HG03432 (cell line): ENCODE data around the gene IL17RD.

ENCODE experiments used
- ATAC-seq: cut with Tn5 transposase; IDR thresholded peaks from one replicate; pipeline ENCODE4 v1.9.1; 2021; ENCODE audit warnings: mild to moderate bottlenecking, moderate library complexity; ENCODE audit not compliant: unreplicated experiment

The IL17RD gene

DNA sequence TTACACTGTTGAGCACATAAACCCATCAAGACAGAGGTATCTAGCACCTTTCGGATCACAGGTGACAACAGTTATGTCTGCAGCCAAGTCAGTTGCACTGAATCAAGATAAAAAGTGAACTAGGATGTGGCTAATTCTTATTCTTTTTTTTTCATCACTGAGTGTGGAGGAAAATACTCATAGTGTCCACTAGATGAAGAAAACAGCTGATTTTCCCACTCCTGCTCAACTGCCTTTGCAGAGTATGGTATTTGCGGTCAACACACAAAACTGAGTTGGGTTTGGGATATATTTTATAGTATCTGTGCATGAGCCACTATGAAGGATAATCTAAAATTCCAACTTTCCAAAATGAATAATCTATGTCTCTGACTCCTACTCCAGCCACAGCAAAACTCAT lies 32.5 kb downstream of the IL17RD start:
- no peak for ATAC-seq

DNA sequence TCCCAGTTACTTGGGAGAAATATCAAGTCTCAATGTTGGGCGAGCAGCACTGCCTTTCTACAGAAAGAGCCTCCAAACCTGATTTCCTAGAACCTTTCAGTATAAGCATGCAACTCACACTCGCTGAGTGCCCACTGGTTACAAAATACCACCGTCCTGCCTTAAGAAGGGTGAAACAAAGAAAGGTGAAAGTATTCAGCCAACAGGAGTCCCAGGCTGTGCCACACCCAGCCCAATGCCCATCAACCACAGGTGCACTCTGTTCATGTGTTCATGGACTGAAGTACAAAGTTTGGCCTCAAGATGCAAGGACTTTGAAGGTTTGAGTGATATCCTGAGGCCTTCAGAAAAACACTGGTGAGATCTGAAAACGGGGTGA lies 34.0 kb downstream of the IL17RD start:
- ATAC-seq: no peak

DNA sequence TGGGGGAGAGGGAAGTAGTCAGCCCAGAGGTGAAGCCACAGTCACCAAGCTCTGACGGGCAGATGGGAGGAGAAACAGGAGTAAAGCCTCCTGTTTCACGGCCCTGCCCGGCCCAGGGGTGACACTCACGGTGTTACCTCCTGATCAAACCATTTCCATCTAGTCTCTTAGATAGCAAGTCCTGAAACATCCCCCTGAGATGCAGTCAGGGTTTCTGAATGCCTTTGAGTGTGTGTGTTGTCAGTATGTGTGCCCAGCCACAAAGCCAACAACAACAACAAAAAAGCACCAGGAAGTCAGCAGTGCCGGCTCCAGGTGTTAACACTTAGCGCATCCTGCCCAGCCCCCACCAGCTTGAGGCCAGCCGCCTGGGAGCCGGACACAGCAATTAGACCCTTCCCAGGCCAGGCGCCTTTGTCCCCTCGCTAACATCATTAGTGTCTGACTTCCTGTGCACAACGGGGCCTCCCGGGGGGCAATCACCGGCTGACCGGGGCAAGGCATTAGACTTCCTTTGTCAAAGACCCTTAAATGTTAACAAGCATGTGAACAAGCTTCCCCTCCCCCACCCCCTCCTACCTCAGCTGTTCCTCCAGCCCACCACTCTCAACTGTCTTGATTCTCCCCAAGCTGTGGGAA lies 34.5 kb downstream of the IL17RD start:
- ATAC-seq: no peak

DNA sequence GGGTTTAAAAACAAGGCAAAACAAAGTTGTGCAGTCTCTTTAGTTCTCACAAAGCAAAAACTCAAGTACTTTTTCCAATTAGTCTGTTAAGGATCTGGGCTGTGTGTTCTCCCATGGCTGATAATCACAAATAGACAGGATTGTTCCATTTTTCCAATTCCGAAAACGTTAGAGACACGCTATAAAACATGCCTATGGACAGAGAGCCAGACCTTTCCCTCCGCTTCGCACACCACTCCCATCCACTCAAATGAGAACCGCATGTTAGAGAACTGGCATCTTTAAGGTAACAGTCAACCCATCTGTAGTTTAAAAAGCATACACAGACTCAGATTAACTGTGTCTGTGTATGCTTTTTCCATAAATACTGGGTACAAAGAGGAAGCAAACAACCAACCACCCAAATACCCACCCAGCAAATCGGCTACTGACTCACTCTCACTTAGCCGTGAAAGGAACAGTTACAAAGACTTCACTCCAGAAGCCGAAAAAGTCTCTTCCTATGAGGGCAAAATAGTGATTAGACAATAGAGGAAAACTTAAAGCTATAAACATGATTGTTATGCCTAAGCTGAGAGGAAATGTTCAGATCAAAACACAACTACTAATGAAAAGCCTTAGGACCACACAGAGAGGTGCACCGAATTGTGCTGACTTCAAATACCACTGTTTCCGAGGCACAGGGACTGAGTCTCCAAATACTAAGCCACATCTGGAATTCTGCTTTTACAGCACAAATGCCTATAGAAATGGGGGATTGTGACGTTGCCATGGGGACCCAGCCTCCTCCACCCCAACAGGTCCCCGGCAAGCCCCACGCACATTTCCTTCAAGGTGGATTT lies 36.1 kb downstream of the IL17RD start:
- ATAC-seq: no peak

DNA sequence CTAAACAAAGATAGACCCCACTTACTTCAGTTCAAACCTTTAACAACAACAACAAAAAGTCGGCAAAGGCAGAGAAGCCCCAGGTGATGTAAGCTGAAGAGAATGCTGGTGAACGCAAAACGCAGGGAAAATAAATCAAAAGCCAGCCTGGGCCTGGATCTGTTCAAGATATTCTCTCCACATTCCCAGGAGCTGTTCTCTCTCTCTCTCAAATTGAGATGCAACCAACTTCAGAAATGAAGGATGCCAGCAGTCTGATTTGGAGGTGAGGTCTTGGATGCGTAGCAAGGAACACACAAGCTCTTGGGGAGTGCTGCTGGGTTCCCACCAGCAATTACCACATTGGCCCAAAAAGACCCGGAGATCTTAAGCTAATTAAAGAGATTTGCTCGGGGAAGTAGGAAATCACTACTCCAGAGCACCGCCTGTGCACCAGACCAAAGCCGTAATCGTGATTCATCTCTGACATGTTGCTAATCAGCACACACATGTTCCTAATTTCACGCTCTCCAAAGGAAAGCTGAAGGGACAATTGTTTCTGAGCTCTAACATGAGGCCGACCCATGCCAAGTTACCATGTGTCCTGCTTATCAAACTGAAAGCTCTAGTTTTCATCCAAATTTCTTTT lies 37.1 kb downstream of the IL17RD start:
- no peak for ATAC-seq

DNA sequence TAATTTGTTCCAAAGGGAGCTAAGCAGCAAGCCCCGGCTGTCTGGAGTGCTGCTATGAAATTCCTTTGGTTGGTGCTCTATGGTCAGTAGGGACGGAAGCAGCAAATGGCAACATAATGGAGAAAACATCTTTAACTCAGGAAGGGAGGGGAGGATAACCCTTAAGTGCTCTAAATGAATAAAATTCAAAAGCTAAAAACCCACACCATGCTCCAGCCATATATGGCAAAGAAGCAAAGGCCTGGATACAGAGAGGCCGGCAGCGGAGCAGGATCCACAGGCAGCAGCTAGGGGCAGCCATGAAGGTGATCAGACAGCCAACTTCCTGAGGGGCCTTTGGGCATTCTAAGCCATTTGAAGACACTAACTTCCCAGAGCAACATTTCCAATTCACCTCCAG lies 38.9 kb downstream of the IL17RD start:
- no peak for ATAC-seq

DNA sequence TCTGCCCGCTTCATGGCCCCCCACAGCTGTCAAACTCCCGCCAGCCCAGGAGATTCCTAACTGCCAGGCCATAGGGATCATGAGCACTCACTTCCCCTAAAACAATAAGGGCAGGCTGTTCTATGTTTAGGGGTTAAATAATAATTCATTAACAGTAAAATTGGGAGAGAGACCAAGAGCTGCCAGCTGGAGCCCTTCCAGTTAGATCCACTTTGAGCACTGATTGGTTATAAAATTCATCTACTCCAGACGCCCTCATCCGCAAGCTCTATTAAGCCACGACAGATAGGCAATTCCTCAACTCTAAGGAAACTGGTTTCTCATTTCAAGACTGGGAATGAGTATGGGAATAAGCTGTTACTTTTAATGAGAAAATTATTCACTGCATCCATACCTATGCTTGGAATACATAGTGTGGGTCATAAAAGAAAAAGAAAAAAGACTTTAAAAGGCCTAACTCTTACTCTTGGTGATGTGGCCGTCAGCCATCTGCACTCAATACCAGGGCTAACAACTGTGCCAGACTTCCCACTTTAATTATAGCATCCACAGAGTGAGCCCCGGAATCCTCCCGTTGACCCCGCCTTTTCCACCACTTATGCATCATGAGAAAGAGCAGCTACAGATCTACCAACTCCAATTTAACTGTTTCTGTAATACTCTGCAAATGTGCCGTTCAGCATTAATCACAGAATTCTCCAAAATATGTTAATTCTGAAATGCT lies 44.5 kb downstream of the IL17RD start:
- no peak for ATAC-seq

DNA sequence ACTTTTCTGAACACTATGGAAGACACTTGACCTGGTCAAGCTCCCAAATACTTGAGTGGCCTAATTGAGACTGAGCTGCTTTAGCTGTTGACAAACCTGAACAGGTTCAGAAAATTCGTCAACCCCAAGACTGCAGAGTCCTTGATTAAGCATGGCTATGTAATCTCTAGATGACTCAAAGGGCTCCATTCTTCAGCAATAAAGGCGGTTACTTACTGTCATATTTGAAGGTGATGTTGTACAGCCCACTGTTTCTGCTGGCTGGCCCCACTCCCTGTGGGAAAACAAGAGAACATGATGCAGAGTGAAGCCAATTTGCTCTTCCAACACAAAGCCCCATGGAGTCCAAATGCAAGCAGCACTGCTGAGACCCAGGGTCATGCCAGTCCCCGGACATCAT lies 45.1 kb downstream of the IL17RD start:
- ATAC-seq: no peak

DNA sequence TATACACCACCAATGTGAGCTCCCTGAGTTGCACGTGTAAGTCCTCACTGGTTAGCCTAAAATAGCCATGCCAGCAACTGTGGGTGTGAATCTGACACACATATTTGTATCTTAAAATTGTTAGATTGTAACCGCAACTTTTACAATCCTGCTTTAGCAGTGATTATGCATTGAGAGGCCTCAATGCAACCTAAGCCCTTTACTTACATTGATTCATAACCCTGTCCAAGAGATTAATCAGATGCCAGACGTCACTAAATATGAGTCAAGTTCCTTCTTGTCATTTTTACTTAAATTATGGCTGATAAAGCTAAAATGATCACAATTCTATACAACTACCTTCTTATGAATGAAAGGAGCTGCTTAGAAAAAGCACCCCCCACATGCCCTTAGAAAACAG lies 46.9 kb downstream of the IL17RD start:
- ATAC-seq: no peak

DNA sequence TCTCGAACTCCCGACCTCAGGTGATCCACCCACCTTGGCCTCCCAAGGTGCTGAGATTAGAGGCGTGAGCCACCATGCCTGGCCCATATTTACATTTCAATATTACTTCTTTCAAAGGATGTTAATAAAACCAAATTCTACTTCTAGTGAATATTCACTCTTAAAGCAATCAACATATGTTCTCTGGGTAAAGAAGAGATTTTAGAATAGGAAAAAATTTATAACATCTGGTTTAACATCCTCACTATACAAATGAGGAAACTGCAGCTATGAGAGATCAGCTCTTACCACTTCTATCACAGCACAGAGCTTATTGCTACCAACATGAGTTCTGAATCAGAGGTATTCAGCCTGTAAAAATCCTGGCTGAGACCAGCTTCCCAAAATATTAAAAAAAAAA lies 48.7 kb downstream of the IL17RD start:
- no peak for ATAC-seq

DNA sequence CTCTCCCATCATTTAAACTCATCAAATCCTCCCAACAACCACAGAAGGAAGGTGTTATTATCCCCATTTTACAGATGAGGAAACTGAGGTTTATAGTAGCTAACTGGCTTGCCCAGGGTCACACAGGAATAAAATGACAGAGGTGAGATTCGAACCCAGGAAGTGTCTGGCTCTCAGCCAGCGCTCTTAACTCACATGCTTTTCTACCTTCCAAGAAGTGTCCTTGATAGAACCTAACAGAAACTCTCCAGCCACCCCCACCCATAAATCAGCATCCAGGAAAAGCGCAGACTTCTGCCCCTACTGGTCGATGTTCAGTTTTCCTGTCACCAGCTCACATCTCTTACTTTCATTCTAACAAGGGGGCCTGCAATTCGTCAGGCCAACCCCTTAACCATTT lies 52.9 kb downstream of the IL17RD start:
- no peak for ATAC-seq

DNA sequence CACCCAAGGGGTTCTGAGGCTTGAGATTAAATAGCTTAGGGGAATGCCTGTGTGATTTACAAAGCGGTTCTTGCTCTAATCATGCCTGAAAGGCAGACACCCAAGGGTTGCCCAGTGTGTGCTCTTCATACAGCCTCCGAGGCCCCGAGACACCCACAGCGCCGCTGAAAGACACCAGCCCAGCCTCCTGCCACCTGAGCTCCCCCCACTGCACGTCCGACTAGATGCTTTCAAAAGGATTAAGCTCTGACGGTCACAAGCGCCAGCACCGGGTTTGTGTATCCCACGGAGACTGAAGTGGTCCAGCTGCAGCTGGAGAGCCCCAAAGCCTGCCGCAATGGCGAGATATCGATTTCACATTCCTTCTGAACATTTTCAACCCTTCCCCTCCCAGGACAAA lies 54.4 kb downstream of the IL17RD start:
- ATAC-seq: no peak

DNA sequence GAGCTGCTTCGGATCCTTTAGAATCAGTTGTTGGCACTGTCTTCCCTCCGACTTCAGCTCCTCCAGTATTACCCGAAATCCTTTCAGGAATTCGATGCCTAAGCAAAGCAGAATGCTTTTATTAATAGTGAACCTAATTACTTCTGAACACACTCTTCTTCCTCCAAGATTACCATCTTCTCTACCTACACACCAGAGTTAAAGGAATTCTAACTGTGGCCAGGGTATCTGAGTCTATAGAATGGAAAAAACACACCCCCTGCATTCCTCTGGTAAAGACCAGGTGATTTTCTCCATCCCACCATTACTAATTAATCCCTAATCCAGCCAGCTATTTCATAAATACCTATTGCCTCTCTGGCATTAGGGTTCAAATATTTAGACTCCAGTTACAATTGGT lies 54.9 kb downstream of the IL17RD start:
- no peak for ATAC-seq

DNA sequence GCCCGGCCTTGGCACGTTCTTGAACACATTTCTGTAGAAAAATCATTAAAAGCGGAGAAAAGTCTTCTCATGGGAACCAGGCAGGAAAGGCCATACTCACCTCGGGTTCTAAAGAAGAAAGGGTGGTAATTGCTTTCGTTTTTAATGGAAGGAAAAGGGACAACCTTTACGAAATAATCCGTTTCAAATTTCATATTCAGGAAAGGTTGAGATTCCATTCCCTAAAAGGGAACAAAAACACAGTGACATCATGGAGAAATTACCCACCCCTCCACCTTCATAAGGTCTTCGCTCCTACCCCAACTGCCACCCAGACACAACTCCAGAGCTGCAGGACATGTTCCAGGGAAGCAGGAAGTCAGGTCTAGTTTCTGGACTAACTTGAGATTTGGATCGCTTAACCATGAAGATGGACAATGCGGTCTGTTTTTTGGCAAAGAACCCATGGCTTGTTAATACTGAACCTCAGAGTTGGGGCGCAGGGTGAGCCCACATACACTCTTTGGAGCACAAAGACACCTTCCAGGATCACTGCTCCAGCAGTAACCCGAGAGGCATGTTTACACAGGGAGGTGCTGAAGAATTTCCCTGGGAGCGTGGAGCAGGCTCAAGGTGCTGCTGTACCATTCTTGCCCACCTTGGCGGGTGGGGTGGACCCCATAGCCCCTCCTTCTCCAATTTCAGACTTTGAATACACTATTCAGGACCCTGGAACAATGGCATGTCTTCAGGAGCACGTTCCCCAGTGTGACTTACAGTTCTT lies 55.5 kb downstream of the IL17RD start:
- ATAC-seq: no peak

DNA sequence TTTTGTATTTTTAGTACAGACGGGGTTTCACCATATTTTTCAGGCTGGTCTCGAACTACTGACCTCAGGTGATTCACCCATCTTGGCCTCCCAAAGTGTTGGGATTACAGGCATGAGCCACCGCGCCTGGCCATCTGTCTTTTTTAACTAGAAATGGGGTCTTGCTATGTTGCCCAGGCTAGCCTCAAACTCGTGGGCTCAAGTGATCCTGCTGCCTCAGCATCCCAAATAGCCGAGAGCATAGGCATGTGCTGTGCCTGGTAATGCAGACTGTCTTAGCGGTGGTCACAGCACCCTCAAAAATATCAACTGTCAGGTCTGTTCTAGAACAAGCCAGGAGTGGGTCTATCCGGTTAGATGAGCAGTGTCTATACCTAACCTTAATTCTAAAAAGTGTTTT lies 56.5 kb downstream of the IL17RD start:
- ATAC-seq: no peak

DNA sequence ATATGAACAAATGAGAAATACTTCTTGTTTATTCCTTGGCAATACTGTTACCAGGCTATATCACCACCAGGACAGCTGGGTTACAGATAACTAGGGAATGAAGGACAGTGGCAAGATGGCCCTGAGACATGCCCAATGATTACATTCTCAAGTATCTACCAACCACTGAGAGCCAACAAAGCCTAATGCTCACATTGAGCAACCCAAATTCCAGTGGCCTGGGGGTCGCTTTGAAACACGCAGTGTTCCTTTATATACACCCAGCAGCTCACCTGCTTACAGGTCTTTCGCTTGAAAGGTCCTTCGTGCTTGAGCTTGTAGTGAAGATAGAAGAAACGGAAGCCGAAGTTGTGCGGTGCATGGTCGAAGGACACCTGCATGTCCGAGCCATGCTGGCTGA lies 59.6 kb downstream of the IL17RD start:
- ATAC-seq: no peak

DNA sequence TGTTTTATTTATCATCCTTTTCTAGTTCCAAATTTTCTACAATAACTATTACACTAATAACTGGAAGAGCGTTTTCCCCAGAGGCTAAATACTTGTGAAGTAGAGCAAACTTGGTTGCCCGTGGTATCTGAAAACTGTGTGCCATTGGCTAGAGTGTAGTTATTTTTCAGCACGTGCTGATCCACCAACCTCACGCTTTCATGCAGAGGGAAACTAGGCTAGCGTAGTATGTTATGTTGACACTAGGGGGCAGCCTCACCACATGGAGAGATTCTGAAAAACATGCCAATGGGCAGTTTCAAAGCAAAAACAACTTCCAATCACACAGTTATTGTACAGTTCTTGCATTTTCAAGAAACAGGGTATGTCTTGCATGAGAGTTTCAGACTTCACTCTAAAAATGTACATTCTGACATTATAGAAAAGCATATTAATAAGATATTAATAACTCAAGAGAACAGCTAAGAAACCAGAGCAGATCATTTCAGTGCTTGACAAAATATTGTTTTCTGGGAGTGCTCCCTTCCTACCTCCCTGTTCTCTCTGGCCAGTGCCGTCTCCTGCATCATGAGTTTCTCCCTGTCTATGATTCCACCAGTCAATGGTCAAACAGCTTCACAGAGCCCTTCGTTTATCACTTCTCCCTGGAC lies 65.0 kb downstream of the IL17RD start:
- ATAC-seq: no peak

DNA sequence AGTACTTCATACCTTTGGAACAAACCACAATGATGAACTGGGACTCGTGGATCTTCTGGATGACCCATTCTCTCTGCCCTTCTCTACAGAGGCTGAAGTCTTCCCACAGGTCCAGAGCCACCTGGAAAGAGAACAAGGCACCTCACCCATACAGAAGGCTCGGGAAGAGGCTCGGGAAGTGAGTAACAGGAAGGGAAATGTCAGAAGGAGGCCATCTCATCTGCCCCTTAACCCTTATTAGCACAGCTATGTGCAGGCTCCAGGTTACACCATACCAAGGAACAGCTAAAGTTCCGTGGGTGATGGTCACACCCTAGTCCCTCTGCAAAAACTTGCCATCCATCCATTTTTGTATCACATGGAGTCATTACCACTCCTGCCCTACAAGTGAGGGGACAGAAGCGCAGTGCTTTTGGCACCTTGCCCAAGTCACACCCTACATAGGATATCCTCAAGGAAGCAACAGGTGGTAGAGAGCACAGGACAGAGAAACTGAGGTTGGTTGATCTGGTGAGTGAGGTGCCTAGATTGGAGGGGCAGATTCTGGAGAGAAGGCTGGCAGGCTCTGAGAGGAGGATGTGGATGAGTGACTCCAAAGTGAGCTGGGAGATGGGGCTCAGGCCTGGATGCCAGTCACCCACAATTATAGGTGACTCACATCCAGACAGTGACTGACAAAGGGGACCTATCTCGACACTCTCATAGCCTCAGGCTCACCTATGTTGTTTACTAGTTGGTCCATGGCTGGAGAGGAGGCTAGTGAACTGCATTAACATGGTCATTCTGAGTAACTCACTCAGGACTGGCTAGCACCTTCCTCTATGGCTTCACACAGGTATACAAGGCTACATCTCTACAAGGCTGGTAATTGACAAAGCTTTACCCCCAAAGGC lies 66.5 kb downstream of the IL17RD start:
- no peak for ATAC-seq

DNA sequence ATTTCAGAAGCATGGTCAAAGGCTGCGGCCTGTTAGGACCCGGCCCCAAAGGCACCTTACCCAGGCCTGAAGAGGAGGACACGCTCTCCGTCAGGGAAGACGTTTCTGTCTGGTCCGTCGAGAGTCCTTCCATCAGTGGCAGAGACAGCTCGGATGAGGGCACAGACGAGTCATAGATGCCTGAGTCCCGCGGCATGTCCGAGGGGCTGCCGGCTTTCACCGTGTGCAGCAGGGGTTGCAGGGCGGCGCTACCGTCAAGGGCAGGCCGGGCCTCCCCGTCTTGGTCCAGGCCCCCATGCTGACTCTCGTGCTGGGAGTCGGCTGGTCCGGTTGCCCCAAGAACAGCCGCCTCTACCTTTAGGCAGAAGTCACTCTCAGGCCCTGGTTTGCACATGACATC lies 67.6 kb downstream of the IL17RD start:
- no peak for ATAC-seq
